ENCODE measurements around the gene MEI1.
"Not testable (repeated sequence)": the region's sequence is repeated elsewhere in the genome, so short reads cannot be mapped to it uniquely, and the experiment has no call there.

The MEI1 gene

GRCh38 chr22:41664490-41664889, 34.8 kb upstream of the MEI1 start:
- Histone ChIP-seq H3K27me3 (ENCODE audit: insufficient read depth, low read length, poor library complexity, severe bottlenecking) (no peaks in the 10 kb centered on the region), H3K9me2 (replicated peaks; ENCODE audit: low read depth, low read length) (no peaks in the 10 kb centered on the region), H3F3A (ENCODE audit: low read depth) (no peaks in the 10 kb centered on the region), H2AFZ (ENCODE audit: low read length) (no peak overlapping the region), H4K20me1 (ENCODE audit: insufficient read depth, low read length, poor library complexity, severe bottlenecking) (no peaks in the 10 kb centered on the region), H3K9me3 (ENCODE audit: insufficient read depth, low read depth, low read length) (no peaks in the 10 kb centered on the region), H3K4me2 (ENCODE audit: low read depth, low read length, poor library complexity, severe bottlenecking) (no peak overlapping the region), H3K79me2 (ENCODE audit: insufficient read depth, low read length) (no peaks in the 10 kb centered on the region), H3K9ac (ENCODE audit: low read depth, low read length, poor library complexity, severe bottlenecking) (no peak overlapping the region), H3K36me3 (ENCODE audit: insufficient read depth, low read length) (peaks cover 60% of the 10 kb centered on the region), H3K4me3 (ENCODE audit: low read length, poor library complexity, severe bottlenecking) (no peak overlapping the region), H3K4me1 (ENCODE audit: insufficient read depth, low read length, poor library complexity, severe bottlenecking) (peaks cover 6% of the 10 kb centered on the region)
- no peak for TF ChIP-seq EZH2phosphoT487 (IDR thresholded peaks at IDR 0.05; ENCODE audit: borderline replicate concordance)
- TF ChIP-seq, protein P1, sequence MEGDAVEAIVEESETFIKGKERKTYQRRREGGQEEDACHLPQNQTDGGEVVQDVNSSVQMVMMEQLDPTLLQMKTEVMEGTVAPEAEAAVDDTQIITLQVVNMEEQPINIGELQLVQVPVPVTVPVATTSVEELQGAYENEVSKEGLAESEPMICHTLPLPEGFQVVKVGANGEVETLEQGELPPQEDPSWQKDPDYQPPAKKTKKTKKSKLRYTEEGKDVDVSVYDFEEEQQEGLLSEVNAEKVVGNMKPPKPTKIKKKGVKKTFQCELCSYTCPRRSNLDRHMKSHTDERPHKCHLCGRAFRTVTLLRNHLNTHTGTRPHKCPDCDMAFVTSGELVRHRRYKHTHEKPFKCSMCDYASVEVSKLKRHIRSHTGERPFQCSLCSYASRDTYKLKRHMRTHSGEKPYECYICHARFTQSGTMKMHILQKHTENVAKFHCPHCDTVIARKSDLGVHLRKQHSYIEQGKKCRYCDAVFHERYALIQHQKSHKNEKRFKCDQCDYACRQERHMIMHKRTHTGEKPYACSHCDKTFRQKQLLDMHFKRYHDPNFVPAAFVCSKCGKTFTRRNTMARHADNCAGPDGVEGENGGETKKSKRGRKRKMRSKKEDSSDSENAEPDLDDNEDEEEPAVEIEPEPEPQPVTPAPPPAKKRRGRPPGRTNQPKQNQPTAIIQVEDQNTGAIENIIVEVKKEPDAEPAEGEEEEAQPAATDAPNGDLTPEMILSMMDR (conservative IDR thresholded peaks at IDR 0.05; ENCODE audit: low read length): no peak

GRCh38 chr22:41664951-41665350, 34.4 kb upstream of the MEI1 start:
- no peak overlapping the region for H3K4me3 ChIP-seq (ENCODE audit: low read length, poor library complexity, severe bottlenecking)
- H3K79me2 ChIP-seq (ENCODE audit: insufficient read depth, low read length): no peaks in the 10 kb centered on the region
- peaks cover 56% of the 10 kb centered on the region for H3K36me3 ChIP-seq (ENCODE audit: insufficient read depth, low read length)
- H3F3A ChIP-seq (ENCODE audit: low read depth): no peaks in the 10 kb centered on the region
- no peaks in the 10 kb centered on the region for H3K9me2 ChIP-seq (replicated peaks; ENCODE audit: low read depth, low read length)
- no peak for TF ChIP-seq EZH2phosphoT487 (IDR thresholded peaks at IDR 0.05; ENCODE audit: borderline replicate concordance)
- TF ChIP-seq, protein P1 (conservative IDR thresholded peaks at IDR 0.05; ENCODE audit: low read length): no peak
- no peak overlapping the region for H3K9ac ChIP-seq (ENCODE audit: low read depth, low read length, poor library complexity, severe bottlenecking)
- H3K27me3 ChIP-seq (ENCODE audit: insufficient read depth, low read length, poor library complexity, severe bottlenecking): no peaks in the 10 kb centered on the region
- H4K20me1 ChIP-seq (ENCODE audit: insufficient read depth, low read length, poor library complexity, severe bottlenecking): no peaks in the 10 kb centered on the region
- H3K4me1 ChIP-seq (ENCODE audit: insufficient read depth, low read length, poor library complexity, severe bottlenecking): peaks cover 6% of the 10 kb centered on the region
- H3K4me2 ChIP-seq (ENCODE audit: low read depth, low read length, poor library complexity, severe bottlenecking): no peak overlapping the region
- H3K9me3 ChIP-seq (ENCODE audit: insufficient read depth, low read depth, low read length): no peaks in the 10 kb centered on the region
- no peak overlapping the region for H2AFZ ChIP-seq (ENCODE audit: low read length)

GRCh38 chr22:41668971-41669911, 30.1 kb upstream of the MEI1 start:
- H3K27me3 ChIP-seq (ENCODE audit: insufficient read depth, low read length, poor library complexity, severe bottlenecking): no peaks in the 10 kb centered on the region
- H3K9me3 ChIP-seq (ENCODE audit: insufficient read depth, low read depth, low read length): no peaks in the 10 kb centered on the region
- no peak overlapping the region for H3K4me3 ChIP-seq (ENCODE audit: low read length, poor library complexity, severe bottlenecking)
- no peak overlapping the region for H3K4me2 ChIP-seq (ENCODE audit: low read depth, low read length, poor library complexity, severe bottlenecking)
- H3K79me2 ChIP-seq (ENCODE audit: insufficient read depth, low read length): peaks cover 2% of the 10 kb centered on the region; the same call in 1 of the 2 replicates
- H3K4me1 ChIP-seq (ENCODE audit: insufficient read depth, low read length, poor library complexity, severe bottlenecking): peaks cover 6% of the 10 kb centered on the region
- no peaks in the 10 kb centered on the region for H3F3A ChIP-seq (ENCODE audit: low read depth)
- H3K9ac ChIP-seq (ENCODE audit: low read depth, low read length, poor library complexity, severe bottlenecking): no peak overlapping the region
- H3K9me2 ChIP-seq (replicated peaks; ENCODE audit: low read depth, low read length): no peaks in the 10 kb centered on the region
- no peak overlapping the region for H2AFZ ChIP-seq (ENCODE audit: low read length)
- TF ChIP-seq, protein P1 (conservative IDR thresholded peaks at IDR 0.05; ENCODE audit: low read length): no peak
- TF ChIP-seq EZH2phosphoT487 (IDR thresholded peaks at IDR 0.05; ENCODE audit: borderline replicate concordance): no peak
- peaks cover 30% of the 10 kb centered on the region; the same call in 1 of the 2 replicates for H3K36me3 ChIP-seq (ENCODE audit: insufficient read depth, low read length)
- no peaks in the 10 kb centered on the region for H4K20me1 ChIP-seq (ENCODE audit: insufficient read depth, low read length, poor library complexity, severe bottlenecking)

- not testable (repeated sequence) for H4K20me1 ChIP-seq (ENCODE audit: insufficient read depth, low read length, poor library complexity, severe bottlenecking); H2AFZ ChIP-seq (ENCODE audit: low read length); H3K9me3 ChIP-seq (ENCODE audit: insufficient read depth, low read depth, low read length); H3K4me1 ChIP-seq (ENCODE audit: insufficient read depth, low read length, poor library complexity, severe bottlenecking); H3K9me2 ChIP-seq (replicated peaks; ENCODE audit: low read depth, low read length); H3K4me2 ChIP-seq (ENCODE audit: low read depth, low read length, poor library complexity, severe bottlenecking); H3K27me3 ChIP-seq (ENCODE audit: insufficient read depth, low read length, poor library complexity, severe bottlenecking); H3K9ac ChIP-seq (ENCODE audit: low read depth, low read length, poor library complexity, severe bottlenecking); H3K4me3 ChIP-seq (ENCODE audit: low read length, poor library complexity, severe bottlenecking); H3F3A ChIP-seq (ENCODE audit: low read depth)
- peaks cover 35% of the 10 kb centered on the region; the same call in 1 of the 2 replicates for H3K36me3 ChIP-seq (ENCODE audit: insufficient read depth, low read length)
- H3K79me2 ChIP-seq (ENCODE audit: insufficient read depth, low read length): peaks cover 11% of the 10 kb centered on the region; the same call in 1 of the 2 replicates
These were observed 27.2 kb upstream of the MEI1 start for GRCh38 chr22:41672096-41672495.

All from Loucy (cell line).